Sciatic nerve (tissue), 2 donors: ENCODE results near the gene MEI4. TPM values are rescaled to one million over a fixed set of nuclear protein-coding genes. Genes with fewer than 3 reads are reported as not detected.
A peak's percentile ranks its signal among the peaks of the same experiment; 100 is the strongest.

Experiments used
- ATAC-seq: fragments of 200-7000 bp; cut with Tn5 transposase; one replicate; pipeline ENCODE4 v1.9.1; 2020; ENCODE audit warnings: mild to moderate bottlenecking, moderate library complexity
- DNase-seq: peaks from one replicate; pipeline ENCODE4 v3.0.0-alpha.2; 2020; ENCODE audit warnings: low spot score
- intact Hi-C: fragments of 100-400 bp; cut with DNase I; formaldehyde crosslinking; loops from one replicate; pipeline ENCODE4 v1.14.2; 2022
- total RNA-seq: library from RNA; stranded (reverse); fragmentation: NEBNext Ultra II Directional; extraction: Animal tissue kit (Norgen Biotek cat#: 25700); gene quantifications from one replicate; pipeline ENCODE4 v1.2.1, GENCODE V29; 2021
- donor health status: DM: no; HTN: no; CAD: no.
- donor health status: DM: no; HTN: no; CAD: no.

MEI4 gene
- total RNA-seq, 1 donor from 2014 or later: 0.13 TPM

- ATAC-seq: peak; percentile 59
- intact Hi-C loops: no loop called here
- DNase-seq: no peak
These were observed 227.7 kb downstream of the MEI4 start for GRCh38 chr6:77880501-77880900.

DNA sequence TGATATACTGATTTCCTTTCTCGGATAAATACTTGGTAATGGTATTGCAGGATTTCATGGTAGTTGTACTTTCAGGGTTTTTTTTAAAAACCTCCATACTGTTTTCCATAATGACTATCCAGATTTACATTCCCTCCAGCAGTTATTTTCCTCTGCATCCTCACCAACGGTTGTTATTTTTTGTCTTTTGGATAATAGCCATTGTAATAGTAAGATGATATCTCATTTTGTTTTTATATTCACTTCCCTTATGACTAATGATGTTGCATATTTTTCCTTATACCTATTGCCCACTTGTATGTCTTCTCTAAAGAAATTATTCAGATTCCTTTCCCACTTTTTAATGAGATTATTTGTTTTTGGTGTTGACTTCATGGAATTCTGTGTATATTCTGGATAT lies 231.0 kb downstream of the MEI4 start:
- ATAC-seq: no peak
- no peak for DNase-seq
- intact Hi-C loops: no loop called here

DNA sequence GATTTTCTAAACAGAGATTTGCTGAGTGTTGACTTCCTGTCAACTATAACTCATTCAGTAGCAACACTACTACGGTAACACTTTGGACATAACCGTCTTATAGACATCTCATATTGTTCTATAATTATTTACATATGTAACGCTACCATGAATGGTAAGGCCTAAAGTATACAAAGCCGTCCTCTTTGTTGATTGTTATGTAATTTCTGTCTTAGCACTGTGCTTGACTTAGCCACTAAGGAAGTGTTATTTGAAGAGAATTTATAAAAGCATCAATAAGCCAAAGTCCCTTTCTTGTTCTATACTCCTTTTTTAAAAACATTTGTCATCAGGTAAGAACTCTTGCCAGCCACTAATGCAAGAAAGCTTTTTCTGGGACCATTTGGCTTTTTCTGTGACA lies 240.6 kb downstream of the MEI4 start:
- DNase-seq: no peak
- no peak for ATAC-seq
- intact Hi-C loops: no loop called here

DNA sequence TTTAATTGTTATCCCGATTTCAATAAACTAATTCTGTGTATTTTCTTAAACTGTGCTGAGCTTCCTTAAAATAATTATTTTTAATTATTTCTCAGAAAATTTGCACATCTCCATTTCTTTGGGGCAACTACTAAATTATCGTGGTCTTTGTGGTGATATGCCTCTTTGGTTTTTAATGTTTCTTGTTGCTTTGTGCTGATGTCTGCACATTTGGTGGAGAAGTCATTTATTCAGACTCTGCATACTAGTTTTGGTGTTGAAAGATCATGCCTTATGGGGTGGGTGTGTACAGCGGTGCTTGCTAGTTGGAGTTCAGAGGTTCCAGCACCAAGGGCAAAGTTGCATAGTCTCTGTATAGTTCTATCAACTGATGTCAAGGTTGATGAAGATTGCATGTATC lies 253.2 kb downstream of the MEI4 start:
- intact Hi-C loops: no loop called here
- no peak for ATAC-seq
- DNase-seq: no peak

GRCh38 chr6:77910826-77911225 lies 258.0 kb downstream of the MEI4 start:
- ATAC-seq: no peak
- intact Hi-C loops: no loop called here
- DNase-seq: no peak

GRCh38 chr6:77926198-77926751 lies 273.4 kb downstream of the MEI4 start:
- intact Hi-C loops: no loop called here
- no peak for DNase-seq
- ATAC-seq: no peak

DNA sequence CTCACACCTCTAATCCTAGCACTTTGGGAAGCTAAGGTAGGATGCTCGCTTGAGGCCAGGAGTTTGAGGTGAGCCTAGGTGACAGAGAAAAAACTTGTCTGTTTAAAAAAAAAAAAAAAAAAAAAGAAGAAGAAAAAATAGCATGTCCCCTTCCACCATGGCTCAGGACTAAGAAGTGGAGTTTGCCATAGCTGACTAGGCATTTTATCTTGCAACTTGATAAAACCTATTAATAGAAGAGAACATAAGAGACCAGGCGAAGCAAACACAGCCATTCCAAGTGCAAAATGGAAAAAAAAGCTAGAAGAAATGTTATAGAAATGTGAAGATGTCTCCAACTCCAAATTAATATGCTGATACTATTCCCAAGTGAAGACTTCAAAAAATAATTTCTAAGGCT lies 277.5 kb downstream of the MEI4 start:
- DNase-seq (no peak), ATAC-seq (no peak)

DNA sequence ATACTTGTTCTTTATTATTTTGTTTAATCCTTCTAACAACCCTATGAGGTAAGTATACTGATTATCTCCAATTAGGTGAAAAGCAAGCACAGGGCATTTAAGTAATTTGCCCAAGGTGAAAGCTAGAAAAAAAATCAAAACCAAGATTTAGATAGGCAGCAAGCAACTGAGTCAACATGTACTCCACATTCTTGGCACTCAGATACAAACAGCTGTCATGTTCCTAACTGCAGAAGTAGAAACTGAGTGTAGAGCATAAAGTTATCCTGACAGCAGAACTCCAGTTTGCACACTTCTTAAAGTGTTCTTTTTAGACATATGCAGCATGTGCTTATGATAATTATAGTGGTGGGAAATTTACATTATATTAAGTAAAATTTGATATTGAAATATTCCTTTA lies 278.1 kb downstream of the MEI4 start:
- no peak for ATAC-seq
- intact Hi-C loops: no loop called here
- no peak for DNase-seq

More for the DNA sequence above, 277.5 kb downstream of the MEI4 start:
- intact Hi-C loops: no loop called here

DNA sequence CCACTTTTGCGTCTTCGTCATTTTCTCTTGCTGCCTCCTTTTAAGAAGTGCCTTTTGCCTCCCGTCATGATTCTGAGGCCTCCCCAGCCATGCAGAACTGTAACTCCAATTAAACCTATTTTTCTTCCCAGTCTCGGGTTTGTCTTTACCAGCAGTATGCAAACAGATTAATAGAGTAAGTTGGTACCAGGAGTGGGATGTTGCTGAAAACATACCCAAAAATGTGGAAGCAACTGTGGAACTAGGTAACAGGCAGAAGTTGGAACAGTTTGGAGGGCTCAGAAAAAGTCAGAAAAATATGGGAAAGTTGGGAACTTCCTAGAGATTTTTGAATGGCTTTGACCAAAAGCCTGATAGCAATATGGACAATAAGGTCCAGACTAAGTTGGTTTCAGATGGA lies 309.2 kb downstream of the MEI4 start:
- DNase-seq (no peak), ATAC-seq (no peak)
- intact Hi-C loops: no loop called here

DNA sequence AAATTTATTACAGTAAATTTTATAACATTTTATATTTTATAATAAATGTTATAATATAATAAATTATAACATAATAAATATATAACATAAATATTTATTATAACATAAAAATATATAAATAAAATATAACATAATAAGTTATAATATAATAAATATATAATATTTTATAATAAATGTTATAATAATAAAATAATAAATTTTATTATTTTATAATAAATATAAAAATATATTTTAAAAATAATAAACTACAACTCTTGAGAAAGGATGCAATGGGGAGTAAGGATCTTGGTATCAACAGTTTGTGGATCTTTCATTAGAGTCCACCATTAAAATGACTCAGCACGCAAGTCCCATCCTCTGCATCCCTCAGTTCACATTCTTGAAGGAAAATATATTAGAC lies 312.6 kb downstream of the MEI4 start:
- no peak for ATAC-seq
- intact Hi-C loops: no loop called here

GRCh38 chr6:77972334-77972733 lies 319.5 kb downstream of the MEI4 start:
- intact Hi-C loops: no loop called here
- ATAC-seq (no peak), DNase-seq (no peak)

More for the DNA sequence above, 312.6 kb downstream of the MEI4 start:
- no peak for DNase-seq

Other genes starting within 250 kb of the MEI4 start
- gene HTR1B, start 189.5 kb upstream of the MEI4 start, total RNA-seq: 0.62 TPM